ENCODE results near the gene THAP7. TPM values are rescaled to one million over a fixed set of nuclear protein-coding genes. Genes with fewer than 3 reads are reported as not detected.
A peak's percentile ranks its signal among the peaks of the same experiment; 100 is the strongest.

The THAP7 gene
- total RNA-seq, 1 experiment from 2014 or later, result 19.3 TPM

DNA sequence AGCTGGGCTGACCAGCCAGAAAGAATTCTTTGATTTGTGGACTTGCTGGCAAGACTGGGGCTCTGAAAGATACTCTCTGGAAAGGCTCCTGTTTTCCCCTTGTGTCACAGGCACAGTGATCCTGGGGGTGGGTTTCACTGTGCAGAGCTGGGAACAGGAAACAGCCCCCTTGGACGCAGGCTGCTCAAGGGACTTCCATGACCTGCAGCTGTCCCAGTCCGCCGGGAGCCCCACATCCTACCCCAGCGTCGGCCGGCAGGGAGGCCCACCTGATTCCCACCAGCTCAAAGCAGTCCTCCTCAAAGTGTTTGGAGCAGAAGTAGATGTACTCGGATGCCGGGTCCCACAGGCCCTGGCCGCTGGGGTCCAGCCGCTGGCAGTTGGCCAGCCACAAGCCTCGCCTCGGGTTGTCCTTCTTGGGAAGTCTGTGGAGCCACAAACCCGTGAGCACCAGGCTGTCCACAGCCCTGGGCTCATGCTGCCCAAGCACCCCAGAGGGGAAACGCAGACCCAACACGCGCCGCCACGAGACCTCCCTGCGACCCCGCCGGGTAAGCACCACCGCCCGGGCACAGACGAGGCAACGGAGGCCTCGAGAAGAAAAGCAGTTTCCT lies 824 bp downstream of the THAP7 start (continued):
- TF ChIP-seq MAX (CRISPR knock-in tag; IDR thresholded peaks at IDR 0.05), result no peak
- no peak for TF ChIP-seq ETV6 (CRISPR knock-in tag; IDR thresholded peaks at IDR 0.05)
- TF ChIP-seq ZNF317 (CRISPR knock-in tag; IDR thresholded peaks at IDR 0.05; ENCODE audit: borderline replicate concordance, low read depth), result no peak
- TF ChIP-seq CBFB (CRISPR knock-in tag; IDR thresholded peaks at IDR 0.05; ENCODE audit: low read depth), result no peak
- TF ChIP-seq, protein P1, sequence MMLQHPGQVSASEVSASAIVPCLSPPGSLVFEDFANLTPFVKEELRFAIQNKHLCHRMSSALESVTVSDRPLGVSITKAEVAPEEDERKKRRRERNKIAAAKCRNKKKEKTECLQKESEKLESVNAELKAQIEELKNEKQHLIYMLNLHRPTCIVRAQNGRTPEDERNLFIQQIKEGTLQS (CRISPR knock-in tag; conservative IDR thresholded peaks at IDR 0.05), result no peak
- TF ChIP-seq HMGXB4 (CRISPR knock-in tag; IDR thresholded peaks at IDR 0.05), result no peak
- TF ChIP-seq HMGA2 (CRISPR knock-in tag; IDR thresholded peaks at IDR 0.05), result no peak

DNA sequence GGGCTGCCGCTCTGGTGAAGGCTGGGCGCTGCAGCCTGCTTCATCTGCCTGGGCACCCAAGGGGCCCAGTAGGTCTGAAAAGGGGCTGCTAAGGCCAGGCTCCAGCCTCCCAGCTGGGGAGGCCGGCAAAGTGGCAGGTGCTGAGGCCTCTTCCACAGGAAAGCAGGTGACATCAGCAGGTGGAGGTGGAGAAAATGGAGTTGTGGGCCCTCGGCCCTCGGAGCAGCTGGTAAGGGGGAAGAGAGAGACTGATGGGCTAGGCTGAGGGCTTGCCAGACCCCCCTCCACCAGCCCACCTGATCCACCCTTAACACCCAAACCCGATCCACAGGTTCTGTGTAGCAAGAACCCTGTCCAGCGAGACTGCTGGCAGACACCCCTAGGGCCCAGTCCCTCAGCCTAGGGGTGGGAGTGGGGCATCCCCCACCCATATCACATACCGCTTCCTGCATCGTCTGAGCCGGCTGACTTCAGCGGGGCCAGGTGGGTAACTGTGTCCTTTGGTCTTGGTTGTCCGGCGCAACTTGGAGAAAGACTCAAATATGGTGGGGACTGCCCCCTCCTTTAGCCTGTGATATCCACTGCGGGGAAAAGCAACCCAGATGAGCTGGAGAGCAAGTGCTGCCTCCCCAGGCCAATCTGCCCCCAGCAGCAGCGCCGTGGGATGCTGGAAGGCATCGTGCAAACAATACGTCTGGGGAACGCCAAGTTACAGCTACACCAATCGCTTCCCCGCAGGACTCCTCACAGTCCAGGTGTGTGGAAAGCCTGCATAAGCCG lies 1.5 kb downstream of the THAP7 start:
- Mint-ChIP-seq H3K4me1 (peaks cover 18% of the 10 kb centered on the region), H3K4me3 (peak overlapping the region; percentile 87), H3K27me3 (ENCODE audit: low read depth) (no peaks in the 10 kb centered on the region), H3K27ac (no peak overlapping the region), H3K36me3 (no peaks in the 10 kb centered on the region), H3K9me3 (no peaks in the 10 kb centered on the region)
- ChIA-PET CTCF (interaction anchor here (0.8 to 1.2 kb wide), 4 partner anchors 18 to 83 kb away, joined by 3 read pairs; partner anchors contain the start of genes CRKL and LZTR1), POLR2A (interaction anchor here (0.6 to 1.4 kb wide), 3 partner anchors 11 to 167 kb away, joined by 3 to 10 read pairs (median 3); partner anchors contain the start of gene LZTR1)
- ATAC-seq, result no peak
- no peak for TF ChIP-seq GTF2I (CRISPR knock-in tag; conservative IDR thresholded peaks at IDR 0.05)
- TF ChIP-seq IRF1 (CRISPR knock-in tag; IDR thresholded peaks at IDR 0.05), result no peak
- TF ChIP-seq, protein P2, sequence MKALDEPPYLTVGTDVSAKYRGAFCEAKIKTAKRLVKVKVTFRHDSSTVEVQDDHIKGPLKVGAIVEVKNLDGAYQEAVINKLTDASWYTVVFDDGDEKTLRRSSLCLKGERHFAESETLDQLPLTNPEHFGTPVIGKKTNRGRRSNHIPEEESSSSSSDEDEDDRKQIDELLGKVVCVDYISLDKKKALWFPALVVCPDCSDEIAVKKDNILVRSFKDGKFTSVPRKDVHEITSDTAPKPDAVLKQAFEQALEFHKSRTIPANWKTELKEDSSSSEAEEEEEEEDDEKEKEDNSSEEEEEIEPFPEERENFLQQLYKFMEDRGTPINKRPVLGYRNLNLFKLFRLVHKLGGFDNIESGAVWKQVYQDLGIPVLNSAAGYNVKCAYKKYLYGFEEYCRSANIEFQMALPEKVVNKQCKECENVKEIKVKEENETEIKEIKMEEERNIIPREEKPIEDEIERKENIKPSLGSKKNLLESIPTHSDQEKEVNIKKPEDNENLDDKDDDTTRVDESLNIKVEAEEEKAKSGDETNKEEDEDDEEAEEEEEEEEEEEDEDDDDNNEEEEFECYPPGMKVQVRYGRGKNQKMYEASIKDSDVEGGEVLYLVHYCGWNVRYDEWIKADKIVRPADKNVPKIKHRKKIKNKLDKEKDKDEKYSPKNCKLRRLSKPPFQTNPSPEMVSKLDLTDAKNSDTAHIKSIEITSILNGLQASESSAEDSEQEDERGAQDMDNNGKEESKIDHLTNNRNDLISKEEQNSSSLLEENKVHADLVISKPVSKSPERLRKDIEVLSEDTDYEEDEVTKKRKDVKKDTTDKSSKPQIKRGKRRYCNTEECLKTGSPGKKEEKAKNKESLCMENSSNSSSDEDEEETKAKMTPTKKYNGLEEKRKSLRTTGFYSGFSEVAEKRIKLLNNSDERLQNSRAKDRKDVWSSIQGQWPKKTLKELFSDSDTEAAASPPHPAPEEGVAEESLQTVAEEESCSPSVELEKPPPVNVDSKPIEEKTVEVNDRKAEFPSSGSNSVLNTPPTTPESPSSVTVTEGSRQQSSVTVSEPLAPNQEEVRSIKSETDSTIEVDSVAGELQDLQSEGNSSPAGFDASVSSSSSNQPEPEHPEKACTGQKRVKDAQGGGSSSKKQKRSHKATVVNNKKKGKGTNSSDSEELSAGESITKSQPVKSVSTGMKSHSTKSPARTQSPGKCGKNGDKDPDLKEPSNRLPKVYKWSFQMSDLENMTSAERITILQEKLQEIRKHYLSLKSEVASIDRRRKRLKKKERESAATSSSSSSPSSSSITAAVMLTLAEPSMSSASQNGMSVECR (CRISPR knock-in tag; IDR thresholded peaks at IDR 0.05; ENCODE audit: borderline replicate concordance), result no peak
- TF ChIP-seq ERG (CRISPR knock-in tag; IDR thresholded peaks at IDR 0.05), result no peak
- DNase-seq (ENCODE audit: low spot score), result no peak

All from WTC11 (cell line).